ENCODE data around the gene PNRC1. TPM values are rescaled to one million over a fixed set of nuclear protein-coding genes. Genes with fewer than 3 reads are reported as not detected.

PNRC1 gene
- total RNA-seq, 1 experiment from 2014 or later = 9.3 TPM

DNA sequence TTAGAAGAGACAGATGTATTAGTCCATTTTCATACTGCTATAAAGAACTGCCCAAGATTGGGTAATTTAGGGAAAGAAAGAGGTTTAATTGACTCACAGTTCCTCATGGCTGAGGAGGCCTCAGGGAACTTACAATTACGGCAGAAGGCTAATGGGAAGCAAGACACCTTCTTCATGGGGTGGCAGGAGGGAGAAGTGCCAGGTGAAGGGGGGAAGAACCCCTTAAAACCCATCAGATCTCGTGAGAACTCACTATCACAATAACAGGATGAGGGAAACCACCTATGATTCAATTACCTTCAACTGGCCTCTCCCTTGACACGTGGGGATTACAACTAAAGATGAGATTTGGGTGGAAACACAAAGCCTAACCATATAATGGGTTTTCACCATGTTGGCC, 28.9 kb upstream of the PNRC1 start:
- ChIA-PET CTCF (no interaction called here), POLR2A (ENCODE audit: unreplicated experiment) (no interaction called here)
- no peak overlapping the region for H3K9ac ChIP-seq (ENCODE audit: low read length)
- H3K27me3 ChIP-seq (ENCODE audit: low read length) = no peaks in the 10 kb centered on the region
- no peaks in the 10 kb centered on the region for H3F3A ChIP-seq (ENCODE audit: low read length, unreplicated experiment)
- ATAC-seq (no peak), DNase-seq (no peak)
- BruUV-seq (replicated peaks) = no TSS peak
- no peaks in the 10 kb centered on the region for H3K36me3 ChIP-seq (ENCODE audit: low read depth, low read length)
- no peaks in the 10 kb centered on the region for H3K79me2 ChIP-seq (ENCODE audit: low read length)
- no peak overlapping the region for H3K27ac ChIP-seq (ENCODE audit: low read length)
- H3K9me3 ChIP-seq (ENCODE audit: low read length) = no peaks in the 10 kb centered on the region
- H2AFZ ChIP-seq (ENCODE audit: low read length) = no peak overlapping the region
- TF ChIP-seq, protein P1, sequence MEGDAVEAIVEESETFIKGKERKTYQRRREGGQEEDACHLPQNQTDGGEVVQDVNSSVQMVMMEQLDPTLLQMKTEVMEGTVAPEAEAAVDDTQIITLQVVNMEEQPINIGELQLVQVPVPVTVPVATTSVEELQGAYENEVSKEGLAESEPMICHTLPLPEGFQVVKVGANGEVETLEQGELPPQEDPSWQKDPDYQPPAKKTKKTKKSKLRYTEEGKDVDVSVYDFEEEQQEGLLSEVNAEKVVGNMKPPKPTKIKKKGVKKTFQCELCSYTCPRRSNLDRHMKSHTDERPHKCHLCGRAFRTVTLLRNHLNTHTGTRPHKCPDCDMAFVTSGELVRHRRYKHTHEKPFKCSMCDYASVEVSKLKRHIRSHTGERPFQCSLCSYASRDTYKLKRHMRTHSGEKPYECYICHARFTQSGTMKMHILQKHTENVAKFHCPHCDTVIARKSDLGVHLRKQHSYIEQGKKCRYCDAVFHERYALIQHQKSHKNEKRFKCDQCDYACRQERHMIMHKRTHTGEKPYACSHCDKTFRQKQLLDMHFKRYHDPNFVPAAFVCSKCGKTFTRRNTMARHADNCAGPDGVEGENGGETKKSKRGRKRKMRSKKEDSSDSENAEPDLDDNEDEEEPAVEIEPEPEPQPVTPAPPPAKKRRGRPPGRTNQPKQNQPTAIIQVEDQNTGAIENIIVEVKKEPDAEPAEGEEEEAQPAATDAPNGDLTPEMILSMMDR (conservative IDR thresholded peaks at IDR 0.05; ENCODE audit: low read depth, low read length) = no peak
- TF ChIP-seq EZH2phosphoT487 (IDR thresholded peaks at IDR 0.05; ENCODE audit: borderline replicate concordance, low read length) (no peak), EZH2 (IDR thresholded peaks at IDR 0.05; ENCODE audit: low read length, unreplicated experiment) (no peak)
- peaks cover 25% of the 10 kb centered on the region for H3K4me1 ChIP-seq (ENCODE audit: insufficient read depth, low read length)
- H3K9me2 ChIP-seq (replicated peaks; ENCODE audit: low read length) = no peaks in the 10 kb centered on the region
- H4K20me1 ChIP-seq (ENCODE audit: low read length) = no peaks in the 10 kb centered on the region
- no peak overlapping the region for H3K4me3 ChIP-seq (ENCODE audit: low read length)
- no peak overlapping the region for H3K4me2 ChIP-seq (ENCODE audit: low read length)
- intact Hi-C loops (cut with micrococcal nuclease) = no loop called here

DNA sequence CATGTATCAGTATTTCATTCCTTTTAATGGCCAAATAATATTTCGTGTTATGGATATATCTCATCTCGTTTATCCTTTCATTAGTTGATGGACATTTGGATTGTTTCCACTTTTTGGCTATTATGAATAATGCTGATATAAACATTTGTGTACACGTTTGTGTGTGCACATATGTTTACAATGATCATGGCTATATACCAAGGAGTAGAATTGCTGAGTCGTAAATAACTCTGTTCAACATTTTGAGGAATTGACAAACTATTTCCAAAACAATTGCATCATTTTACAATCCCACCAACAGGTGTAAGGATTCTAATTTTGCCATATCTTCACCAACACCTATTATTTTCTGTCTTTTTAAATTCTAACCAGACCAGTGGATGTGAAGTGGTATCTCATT, 26.3 kb upstream of the PNRC1 start:
- Histone ChIP-seq H3K9me2 (replicated peaks; ENCODE audit: low read length) (no peaks in the 10 kb centered on the region), H3K9ac (ENCODE audit: low read length) (no peak overlapping the region), H3K9me3 (ENCODE audit: low read length) (no peaks in the 10 kb centered on the region), H3K36me3 (ENCODE audit: low read depth, low read length) (no peaks in the 10 kb centered on the region), H3F3A (ENCODE audit: low read length, unreplicated experiment) (no peaks in the 10 kb centered on the region), H2AFZ (ENCODE audit: low read length) (no peak overlapping the region), H3K4me1 (ENCODE audit: insufficient read depth, low read length) (0 out of 2 replicates have a peak, but pooled peaks cover under 1% of the 10 kb centered on the region), H4K20me1 (ENCODE audit: low read length) (no peaks in the 10 kb centered on the region), H3K4me2 (ENCODE audit: low read length) (no peak overlapping the region), H3K4me3 (ENCODE audit: low read length) (no peak overlapping the region), H3K27me3 (ENCODE audit: low read length) (no peaks in the 10 kb centered on the region), H3K79me2 (ENCODE audit: low read length) (no peaks in the 10 kb centered on the region), H3K27ac (ENCODE audit: low read length) (no peak overlapping the region)
- no peak for ATAC-seq
- TF ChIP-seq EZH2phosphoT487 (IDR thresholded peaks at IDR 0.05; ENCODE audit: borderline replicate concordance, low read length) (no peak), EZH2 (IDR thresholded peaks at IDR 0.05; ENCODE audit: low read length, unreplicated experiment) (no peak)
- TF ChIP-seq, protein P1 (conservative IDR thresholded peaks at IDR 0.05; ENCODE audit: low read depth, low read length) = no peak
- intact Hi-C loops (cut with micrococcal nuclease) = no loop called here
- ChIA-PET POLR2A (ENCODE audit: unreplicated experiment) (no interaction called here), CTCF (no interaction called here)
- no TSS peak for BruUV-seq (replicated peaks)
- no peak for DNase-seq

DNA sequence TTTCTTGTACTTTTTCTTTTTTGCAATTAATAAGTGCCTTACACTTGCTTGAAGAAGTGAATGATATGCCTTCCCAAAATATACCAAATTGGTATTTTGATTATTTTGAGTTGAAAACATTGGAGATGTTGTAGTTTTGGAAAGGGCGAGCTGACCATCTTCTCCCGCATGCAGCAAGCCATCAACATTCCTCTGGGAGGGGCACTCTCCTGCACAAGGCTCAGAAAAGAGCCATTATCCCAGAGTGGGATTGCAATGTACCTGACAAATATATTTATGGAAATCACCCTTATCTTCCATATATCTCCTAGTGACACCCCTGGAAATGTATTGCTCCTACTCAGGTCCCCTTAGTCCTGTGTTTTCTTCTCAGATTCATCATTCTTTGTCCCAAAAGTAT, 22.8 kb upstream of the PNRC1 start:
- ATAC-seq = no peak
- CTCF ChIA-PET = no interaction called here
- H2AFZ ChIP-seq (ENCODE audit: low read length) = no peak overlapping the region
- no TSS peak for BruUV-seq (replicated peaks)
- TF ChIP-seq, protein P1 (conservative IDR thresholded peaks at IDR 0.05; ENCODE audit: low read depth, low read length) = no peak
- TF ChIP-seq EZH2phosphoT487 (IDR thresholded peaks at IDR 0.05; ENCODE audit: borderline replicate concordance, low read length) (no peak), EZH2 (IDR thresholded peaks at IDR 0.05; ENCODE audit: low read length, unreplicated experiment) (no peak)
- no peaks in the 10 kb centered on the region for H3K36me3 ChIP-seq (ENCODE audit: low read depth, low read length)
- H3K4me1 ChIP-seq (ENCODE audit: insufficient read depth, low read length) = no peaks in the 10 kb centered on the region
- no peak for DNase-seq
- no peaks in the 10 kb centered on the region for H4K20me1 ChIP-seq (ENCODE audit: low read length)
- no peaks in the 10 kb centered on the region for H3F3A ChIP-seq (ENCODE audit: low read length, unreplicated experiment)
- H3K27me3 ChIP-seq (ENCODE audit: low read length) = no peaks in the 10 kb centered on the region
- intact Hi-C loops (cut with micrococcal nuclease) = no loop called here
- no peaks in the 10 kb centered on the region for H3K79me2 ChIP-seq (ENCODE audit: low read length)
- H3K4me3 ChIP-seq (ENCODE audit: low read length) = no peak overlapping the region
- POLR2A ChIA-PET (ENCODE audit: unreplicated experiment) = no interaction called here
- no peaks in the 10 kb centered on the region for H3K9me2 ChIP-seq (replicated peaks; ENCODE audit: low read length)
- H3K9ac ChIP-seq (ENCODE audit: low read length) = no peak overlapping the region
- no peaks in the 10 kb centered on the region for H3K9me3 ChIP-seq (ENCODE audit: low read length)
- H3K27ac ChIP-seq (ENCODE audit: low read length) = no peak overlapping the region
- H3K4me2 ChIP-seq (ENCODE audit: low read length) = no peak overlapping the region

All from PC-3 (cell line).